Body of pancreas (tissue), 4 donors: ENCODE data around the gene SARS2.

Experiments used
- CTCF ChIP-seq, 7 experiments: fragments of 450-650 bp in 4 of 7; fragments of 200-600 bp in 3 of 7; sonication (generic) in 3 of 7; IDR thresholded peaks; one replicate each; pipeline ENCODE4 v1.5.1; 2016 to 2019; ENCODE audit warnings: antibody characterized with exemption in 7 of 7
- POLR2A ChIP-seq, 3 donors: fragments of 450-650 bp; IDR thresholded peaks; one replicate each; pipeline ENCODE4 v1.6.1; 2016; ENCODE audit warnings: antibody characterized with exemption in 3 of 3, mild to moderate bottlenecking in 2 of 3

GRCh38 chr19:38900743-38901190 lies 29.8 kb downstream of the SARS2 start:
- TF ChIP-seq CTCF (IDR thresholded peaks at IDR 0.05) = no peak
- TF ChIP-seq POLR2A (IDR thresholded peaks at IDR 0.05) = no peak
